Amniotic stem cell (primary cell): Measurements from ENCODE around the gene GRK2.

ENCODE experiments used
- DNase-seq: peaks from one replicate; lab custom pipeline; 2025; lab: John Stamatoyannopoulos, UW

The GRK2 gene

GRCh38 chr11:67282155-67282875 is 16.0 kb downstream of the GRK2 start:
- no peak for DNase-seq

- DNase-seq: no peak
Measured at GRCh38 chr11:67282876-67283371, 16.7 kb downstream of the GRK2 start.

GRCh38 chr11:67283481-67283963 is 17.2 kb downstream of the GRK2 start:
- no peak for DNase-seq

GRCh38 chr11:67284811-67285540 is 18.7 kb downstream of the GRK2 start:
- no peak for DNase-seq

GRCh38 chr11:67285541-67286498 is 19.5 kb downstream of the GRK2 start:
- no peak for DNase-seq

GRCh38 chr11:67286621-67287333 is 20.5 kb downstream of the GRK2 start:
- DNase-seq: no peak

GRCh38 chr11:67287355-67288197 is 21.3 kb downstream of the GRK2 start:
- no peak for DNase-seq

GRCh38 chr11:67288198-67288451 is 21.9 kb downstream of the GRK2 start:
- no peak for DNase-seq

- DNase-seq: peak; percentile 72
Measured at GRCh38 chr11:67288452-67289225, 22.4 kb downstream of the GRK2 start.

- peak; percentile 51 for DNase-seq
Measured at GRCh38 chr11:67289226-67289650, 23.0 kb downstream of the GRK2 start, which contains the start of gene ANKRD13D. Gene ANKRD13D (plus strand): TSS chr11:67289303. CDS start chr11:67289461, 158 bp downstream.

GRCh38 chr11:67289651-67290479 is 23.6 kb downstream of the GRK2 start:
- no peak for DNase-seq

GRCh38 chr11:67290801-67291200 is 24.5 kb downstream of the GRK2 start:
- DNase-seq: no peak

GRCh38 chr11:67291481-67292381 is 25.5 kb downstream of the GRK2 start:
- DNase-seq: no peak

GRCh38 chr11:67292671-67293070 is 26.4 kb downstream of the GRK2 start:
- no peak for DNase-seq

GRCh38 chr11:67293090-67293489 is 26.8 kb downstream of the GRK2 start:
- DNase-seq: no peak

- no peak for DNase-seq
Measured at GRCh38 chr11:67295846-67296245, 29.6 kb downstream of the GRK2 start.

GRCh38 chr11:67298786-67299185 is 32.5 kb downstream of the GRK2 start:
- no peak for DNase-seq
